NT2/D1 (cell line): ENCODE data around the gene ITGBL1.

ENCODE experiments used
- SUZ12 ChIP-seq: IDR thresholded peaks from 2 replicates; pipeline ENCODE4 v1.6.1; 2011; ENCODE audit not compliant: insufficient read length, insufficient read depth; ENCODE audit errors: extremely low read depth
- YY1 ChIP-seq: IDR thresholded peaks from 2 replicates; pipeline ENCODE4 v1.6.1; 2011; ENCODE audit not compliant: insufficient read length, insufficient read depth
- ZNF274 ChIP-seq: IDR thresholded peaks from 2 replicates; pipeline ENCODE4 v1.6.1; 2011; ENCODE audit warnings: mild to moderate bottlenecking, low read depth, low read length

DNA sequence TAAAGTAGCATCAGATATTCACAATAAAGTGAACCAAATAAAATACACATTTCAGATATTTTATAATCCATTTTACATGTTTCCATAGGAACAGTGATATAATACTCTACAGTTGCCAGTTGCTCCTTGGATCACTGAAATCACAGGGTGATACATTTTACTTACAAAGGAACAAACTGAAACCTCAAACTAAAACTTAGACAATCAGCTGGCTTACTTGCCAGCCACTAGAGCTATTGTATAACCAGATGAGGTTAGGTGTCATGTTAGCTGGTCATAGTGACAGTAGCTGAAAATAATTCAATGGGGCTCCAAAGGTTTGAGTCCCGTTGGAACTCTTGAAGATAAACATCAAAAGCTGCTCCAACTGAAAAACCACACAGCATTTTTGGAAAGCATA is 274.6 kb downstream of the ITGBL1 start:
- TF ChIP-seq ZNF274 (no peak), YY1 (no peak), SUZ12 (no peak)
